Measurements from ENCODE around the gene FBN3. TPM values are rescaled to one million over a fixed set of nuclear protein-coding genes. Genes with fewer than 3 reads are reported as not detected.
"Not testable (repeated sequence)": the region's sequence is repeated elsewhere in the genome, so short reads cannot be mapped to it uniquely, and the experiment has no call there.

The FBN3 gene
- total RNA-seq, 1 donor from 2014 or later, result not detected

DNA sequence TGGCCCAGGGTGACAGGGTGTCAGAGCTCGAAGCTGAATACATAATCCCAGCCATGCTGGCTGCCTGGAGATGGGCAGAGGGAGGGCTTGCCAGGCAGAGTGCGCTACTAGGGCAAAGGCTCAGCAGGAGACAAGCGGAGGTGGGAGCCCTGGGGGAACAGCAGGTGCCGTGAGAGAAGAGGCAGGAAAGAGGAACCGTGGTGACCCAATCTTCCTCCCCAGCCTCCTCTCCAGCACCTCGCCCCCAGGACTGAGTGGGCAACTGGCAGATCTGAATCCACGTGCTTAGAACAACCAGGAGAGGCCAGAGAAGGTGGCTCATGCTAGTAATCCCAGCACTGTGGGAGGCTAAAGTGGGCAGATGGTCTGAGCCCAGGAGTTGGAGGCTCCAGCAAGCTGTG is 107.9 kb downstream of the FBN3 start:
- H3K9me3 ChIP-seq, result no peaks in the 10 kb centered on the region
- no peaks in the 10 kb centered on the region for H3K4me1 ChIP-seq
- H3K36me3 ChIP-seq, result no peaks in the 10 kb centered on the region
- H3K27ac ChIP-seq, result no peak overlapping the region
- H3K4me3 ChIP-seq, result no peak overlapping the region
- no peak for DNase-seq (ENCODE audit: low spot score in 2 of 2)
- H3K27me3 ChIP-seq, result no peaks in the 10 kb centered on the region
- intact Hi-C loops (cut with DNase I), result no loop called here
- TF ChIP-seq, protein P1, sequence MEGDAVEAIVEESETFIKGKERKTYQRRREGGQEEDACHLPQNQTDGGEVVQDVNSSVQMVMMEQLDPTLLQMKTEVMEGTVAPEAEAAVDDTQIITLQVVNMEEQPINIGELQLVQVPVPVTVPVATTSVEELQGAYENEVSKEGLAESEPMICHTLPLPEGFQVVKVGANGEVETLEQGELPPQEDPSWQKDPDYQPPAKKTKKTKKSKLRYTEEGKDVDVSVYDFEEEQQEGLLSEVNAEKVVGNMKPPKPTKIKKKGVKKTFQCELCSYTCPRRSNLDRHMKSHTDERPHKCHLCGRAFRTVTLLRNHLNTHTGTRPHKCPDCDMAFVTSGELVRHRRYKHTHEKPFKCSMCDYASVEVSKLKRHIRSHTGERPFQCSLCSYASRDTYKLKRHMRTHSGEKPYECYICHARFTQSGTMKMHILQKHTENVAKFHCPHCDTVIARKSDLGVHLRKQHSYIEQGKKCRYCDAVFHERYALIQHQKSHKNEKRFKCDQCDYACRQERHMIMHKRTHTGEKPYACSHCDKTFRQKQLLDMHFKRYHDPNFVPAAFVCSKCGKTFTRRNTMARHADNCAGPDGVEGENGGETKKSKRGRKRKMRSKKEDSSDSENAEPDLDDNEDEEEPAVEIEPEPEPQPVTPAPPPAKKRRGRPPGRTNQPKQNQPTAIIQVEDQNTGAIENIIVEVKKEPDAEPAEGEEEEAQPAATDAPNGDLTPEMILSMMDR (IDR thresholded peaks at IDR 0.05), result no peak

DNA sequence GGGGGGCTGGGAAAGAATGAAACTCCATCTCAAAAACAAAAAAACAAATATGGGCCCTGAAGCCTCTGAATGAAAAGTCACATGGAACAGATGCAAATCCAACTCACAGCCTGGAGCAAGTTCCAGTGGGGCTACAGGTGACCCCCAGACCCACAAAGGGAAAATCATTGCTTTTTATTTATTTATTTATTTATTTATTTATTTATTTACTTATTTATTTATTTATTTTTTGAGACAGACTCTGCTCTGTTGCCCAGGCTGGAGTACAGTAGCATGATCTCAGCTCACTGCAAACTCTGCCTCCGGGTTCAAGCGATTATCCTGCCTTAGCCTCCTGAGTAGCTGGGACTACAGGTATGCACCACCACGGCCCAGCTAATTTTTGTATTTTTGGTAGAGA is 110.2 kb downstream of the FBN3 start:
- TF ChIP-seq, protein P1 (IDR thresholded peaks at IDR 0.05), result no peak
- Histone ChIP-seq H3K9me3 (no peaks in the 10 kb centered on the region), H3K36me3 (no peaks in the 10 kb centered on the region), H3K4me1 (no peaks in the 10 kb centered on the region), H3K27me3 (no peaks in the 10 kb centered on the region), H3K4me3 (no peak overlapping the region), H3K27ac (no peak overlapping the region)
- intact Hi-C loops (cut with DNase I), result no loop called here
- DNase-seq (ENCODE audit: low spot score in 2 of 2), result no peak

DNA sequence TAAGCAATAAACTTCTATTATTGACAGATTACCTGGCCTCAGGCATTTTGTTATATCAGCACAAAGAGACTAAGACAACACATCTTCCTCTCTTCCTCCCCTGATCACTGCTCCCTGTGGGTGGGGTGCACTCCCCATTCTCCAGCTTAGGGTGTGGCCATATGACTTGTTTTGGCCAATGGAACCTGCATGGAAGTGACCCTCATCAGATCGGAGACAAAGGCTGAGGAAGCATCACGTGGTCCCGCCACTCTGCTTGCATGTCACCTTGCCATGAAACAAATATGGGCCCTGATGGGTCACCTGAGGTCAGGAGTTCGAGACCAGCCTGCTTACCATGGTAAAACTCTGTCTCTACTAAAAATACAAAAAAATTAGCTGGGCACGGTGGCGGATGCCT is 110.6 kb downstream of the FBN3 start:
- Histone ChIP-seq H3K4me1 (no peaks in the 10 kb centered on the region), H3K9me3 (no peaks in the 10 kb centered on the region), H3K27ac (no peak overlapping the region), H3K36me3 (no peaks in the 10 kb centered on the region), H3K27me3 (no peaks in the 10 kb centered on the region), H3K4me3 (no peak overlapping the region)
- TF ChIP-seq, protein P1 (IDR thresholded peaks at IDR 0.05), result no peak
- DNase-seq (ENCODE audit: low spot score in 2 of 2), result no peak
- intact Hi-C loops (cut with DNase I), result no loop called here

DNA sequence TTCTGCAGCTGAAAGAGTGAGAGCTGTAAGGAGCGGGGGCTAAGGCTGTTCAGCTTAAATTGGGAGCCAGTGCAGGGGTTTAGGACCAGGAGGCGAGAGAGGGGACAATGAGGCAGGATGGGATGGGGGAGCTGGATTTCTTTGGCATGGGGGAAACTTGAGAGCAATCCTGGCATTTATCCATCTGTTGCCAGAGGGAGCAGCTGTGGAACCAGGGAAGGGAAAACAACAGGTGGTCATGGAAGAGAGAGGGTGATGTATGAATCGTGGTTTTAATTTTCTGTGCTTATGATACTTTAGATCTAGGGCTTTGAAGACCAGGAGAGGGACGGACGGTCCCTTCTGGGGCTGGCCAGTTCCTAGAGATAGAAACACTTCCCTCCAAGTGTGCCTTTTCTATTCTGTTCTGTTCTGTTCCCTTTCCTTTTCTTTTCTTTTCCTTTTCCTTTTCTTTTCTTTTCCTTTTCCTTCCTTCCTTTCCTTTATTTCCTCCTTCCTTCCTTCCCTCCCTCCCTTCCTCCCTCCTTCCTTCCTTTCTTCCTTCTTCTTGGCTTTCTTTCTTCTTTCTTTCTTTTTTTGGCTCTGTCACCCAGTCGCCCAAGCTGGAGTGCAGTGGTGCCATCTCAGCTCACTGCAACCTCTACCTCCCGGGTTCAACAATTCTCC is 112.8 kb downstream of the FBN3 start:
- H3K9me3 ChIP-seq, result no peaks in the 10 kb centered on the region
- intact Hi-C loops (cut with DNase I), result no loop called here
- no peak overlapping the region for H3K27ac ChIP-seq
- H3K4me1 ChIP-seq, result no peaks in the 10 kb centered on the region
- TF ChIP-seq, protein P1 (IDR thresholded peaks at IDR 0.05), result no peak
- H3K36me3 ChIP-seq, result no peaks in the 10 kb centered on the region
- DNase-seq (ENCODE audit: low spot score in 2 of 2), result no peak
- no peak overlapping the region for H3K4me3 ChIP-seq
- no peaks in the 10 kb centered on the region for H3K27me3 ChIP-seq

DNA sequence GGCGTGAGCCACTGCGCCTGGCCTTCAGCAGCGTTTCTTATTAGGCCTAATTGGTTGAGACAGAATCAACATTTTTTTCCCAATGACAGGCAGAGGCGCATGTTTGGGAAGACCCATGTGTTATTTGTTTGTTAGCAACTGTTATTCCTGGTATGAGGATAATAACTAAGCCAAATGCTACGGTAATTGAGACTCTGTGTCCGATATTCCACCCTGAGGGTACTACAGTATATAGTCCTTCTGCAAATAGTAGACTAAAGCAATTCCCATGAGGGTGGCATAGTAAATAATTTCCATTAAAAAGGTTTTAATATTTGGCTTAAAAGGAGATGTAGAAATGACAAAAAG is 115.2 kb downstream of the FBN3 start:
- no peak for DNase-seq (ENCODE audit: low spot score in 2 of 2)
- TF ChIP-seq, protein P1 (IDR thresholded peaks at IDR 0.05), result no peak
- no peaks in the 10 kb centered on the region for H3K9me3 ChIP-seq
- no peak overlapping the region for H3K27ac ChIP-seq
- no peaks in the 10 kb centered on the region for H3K27me3 ChIP-seq
- no peaks in the 10 kb centered on the region for H3K4me1 ChIP-seq
- no peaks in the 10 kb centered on the region for H3K36me3 ChIP-seq
- no peak overlapping the region for H3K4me3 ChIP-seq
- intact Hi-C loops (cut with DNase I), result no loop called here

DNA sequence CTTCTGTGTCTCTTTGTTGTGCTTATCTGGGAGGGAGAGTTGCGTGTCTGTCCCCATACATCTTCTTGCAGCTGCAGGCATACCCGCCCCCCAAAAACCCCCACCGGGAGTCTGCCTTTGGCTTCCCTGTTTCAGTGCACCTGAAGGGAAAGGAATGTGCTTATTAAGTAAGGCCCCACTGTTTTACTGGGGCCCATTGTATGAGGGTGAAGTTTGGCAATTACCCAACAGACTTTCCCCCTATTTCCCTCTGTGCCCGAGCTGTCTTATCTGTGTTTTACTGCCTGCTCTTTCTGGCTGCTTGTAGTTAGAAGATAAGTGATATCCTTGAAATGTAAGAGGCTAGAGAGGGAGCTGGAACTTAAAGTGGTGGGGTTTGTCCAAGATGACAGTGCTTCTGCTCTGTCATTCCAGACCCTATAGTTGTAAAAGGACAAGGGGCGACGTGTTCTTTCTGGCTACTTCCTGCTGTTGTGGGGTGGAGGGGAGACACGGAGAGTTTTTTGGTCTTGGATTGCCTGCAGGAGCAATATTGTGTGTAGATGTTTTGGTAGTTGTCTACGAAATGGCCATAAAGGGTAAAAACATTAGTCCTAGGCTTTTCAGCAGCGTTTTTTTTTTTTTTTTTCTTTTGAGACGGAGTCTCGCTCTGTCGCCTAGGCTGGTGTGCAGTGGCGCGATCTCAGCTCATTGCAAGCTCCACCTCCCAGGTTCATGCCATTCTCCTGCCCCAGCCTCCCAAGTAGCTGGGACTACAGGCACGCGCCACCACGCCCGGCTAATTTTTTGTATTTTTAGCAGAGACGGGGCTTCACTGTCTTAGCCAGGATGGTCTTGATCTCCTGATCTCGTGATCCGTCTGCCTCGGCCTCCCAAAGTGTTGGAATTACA is 115.9 kb downstream of the FBN3 start:
- DNase-seq (ENCODE audit: low spot score in 2 of 2); H3K36me3 ChIP-seq; H3K27ac ChIP-seq; intact Hi-C loops (cut with DNase I); H3K9me3 ChIP-seq; H3K27me3 ChIP-seq; H3K4me1 ChIP-seq; H3K4me3 ChIP-seq: not testable (repeated sequence)
